Thoracic aorta (tissue), 2 donors: ENCODE results near the gene MAN2C1. TPM values are rescaled to one million over a fixed set of nuclear protein-coding genes. Genes with fewer than 3 reads are reported as not detected.

ENCODE experiments used
- ATAC-seq: fragments of 150-250 bp; one replicate; pipeline ENCODE4 v1.8.0; 2017; ENCODE audit warnings: low read depth; ENCODE audit not compliant: insufficient number of reproducible peaks, low FRiP score
- DNase-seq: peaks from one replicate; pipeline ENCODE4 v3.0.0-alpha.2; 2020; ENCODE audit warnings: low spot score
- H3K27ac ChIP-seq, 2 donors: fragments of 200-600 bp; sonication (generic); 1 replicate in 1 of 2; 2 replicates in 1 of 2; pipeline ENCODE4 v1.5.1; 2016; ENCODE audit warnings: mild to moderate bottlenecking in 2 of 2, moderate library complexity in 2 of 2
- H3K27me3 ChIP-seq: fragments of 200-600 bp; sonication (generic); replicated peaks from 2 replicates; pipeline ENCODE4 v1.6.0; 2016; ENCODE audit warnings: mild to moderate bottlenecking; ENCODE audit not compliant: insufficient read depth
- H3K36me3 ChIP-seq: fragments of 200-600 bp; sonication (generic); one replicate; pipeline ENCODE4 v1.5.1; 2016
- H3K4me1 ChIP-seq, 2 donors: fragments of 200-600 bp; sonication (generic); 1 replicate in 1 of 2; 2 replicates in 1 of 2; pipeline versions ENCODE4 v1.5.1 to v1.6.0; 2016; ENCODE audit warnings: low read depth in 2 of 2, mild to moderate bottlenecking in 1 of 2; ENCODE audit not compliant: control insufficient read depth in 1 of 2
- H3K4me3 ChIP-seq: fragments of 200-600 bp; sonication (generic); 2 replicates; pipeline ENCODE4 v1.5.1; 2016; ENCODE audit warnings: mild to moderate bottlenecking
- H3K9me3 ChIP-seq: fragments of 200-600 bp; sonication (generic); 2 replicates; pipeline ENCODE4 v1.5.1; 2016
- total RNA-seq, 2 donors: library from RNA; depleted of rRNA; stranded (reverse); fragments of >200 nt; gene quantifications; one replicate each; pipeline versions ENCODE4 v1.1.0 to v1.2.3, GENCODE V29; 2016
- TF ChIP-seq, protein P1 (sequence below): fragments of 200-600 bp; sonication (generic); IDR thresholded peaks from one replicate; pipeline ENCODE4 v1.5.1; 2019; ENCODE audit warnings: antibody characterized with exemption

MAN2C1 gene
- total RNA-seq, result 100 to 1,000 TPM; 394 to 471 TPM

DNA sequence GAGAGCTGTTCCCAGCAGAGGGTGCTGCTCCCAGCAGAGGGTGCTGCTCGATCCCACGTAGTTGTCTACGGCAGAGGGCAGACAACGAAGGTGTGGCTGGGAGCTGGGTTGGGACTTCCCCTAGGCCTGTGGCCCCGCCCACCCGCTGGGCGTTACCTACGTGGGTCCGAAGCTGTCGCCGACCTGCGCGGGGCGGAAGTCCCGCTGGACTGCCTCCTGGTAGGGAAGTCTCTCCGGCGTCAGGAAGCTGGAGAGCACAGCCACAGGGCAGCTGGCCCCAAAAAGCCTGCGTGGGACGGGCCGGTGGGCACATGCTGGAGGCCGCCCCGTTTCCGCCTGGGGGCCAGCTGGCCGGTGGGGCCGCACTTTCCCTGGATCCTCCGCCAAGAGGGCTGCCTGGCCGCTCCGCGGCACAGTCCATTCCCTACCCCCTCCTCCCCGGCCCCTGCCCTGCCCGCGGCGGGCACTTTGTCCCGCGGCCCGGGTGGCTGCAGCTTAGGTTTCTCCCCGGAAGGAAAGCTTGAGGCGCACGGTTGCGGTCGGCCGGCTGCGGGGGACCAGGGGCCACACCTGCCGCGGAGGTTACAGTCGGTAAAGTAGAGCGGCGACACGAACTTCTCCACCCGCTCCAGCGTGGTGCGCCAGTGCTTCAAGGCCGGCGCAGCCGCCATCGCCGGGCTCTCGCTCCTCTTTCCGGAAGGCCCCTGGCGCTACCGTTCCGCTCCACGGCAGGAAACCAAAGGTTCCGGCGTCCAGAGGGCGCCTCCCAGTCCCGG, at the start of gene MAN2C1:
Gene MAN2C1, minus strand, starts transcription at position 695 of the 776 bp plus-strand sequence. Its CDS starts 24 bp downstream, at position 671.
- Histone ChIP-seq H3K9me3 (no peaks in the 10 kb centered on the region), H3K36me3 (peaks cover 44% of the 10 kb centered on the region), H3K4me1 (peaks cover 6 to 16% of the 10 kb centered on the region in 2 donors), H3K4me3 (peak within 1 kb of the TSS; percentile 94), H3K27me3 (no peaks in the 10 kb centered on the region), H3K27ac (peak within 1 kb of the TSS; percentile 97 to 98)
- DNase-seq, result peak; percentile 85
- TF ChIP-seq, protein P1, sequence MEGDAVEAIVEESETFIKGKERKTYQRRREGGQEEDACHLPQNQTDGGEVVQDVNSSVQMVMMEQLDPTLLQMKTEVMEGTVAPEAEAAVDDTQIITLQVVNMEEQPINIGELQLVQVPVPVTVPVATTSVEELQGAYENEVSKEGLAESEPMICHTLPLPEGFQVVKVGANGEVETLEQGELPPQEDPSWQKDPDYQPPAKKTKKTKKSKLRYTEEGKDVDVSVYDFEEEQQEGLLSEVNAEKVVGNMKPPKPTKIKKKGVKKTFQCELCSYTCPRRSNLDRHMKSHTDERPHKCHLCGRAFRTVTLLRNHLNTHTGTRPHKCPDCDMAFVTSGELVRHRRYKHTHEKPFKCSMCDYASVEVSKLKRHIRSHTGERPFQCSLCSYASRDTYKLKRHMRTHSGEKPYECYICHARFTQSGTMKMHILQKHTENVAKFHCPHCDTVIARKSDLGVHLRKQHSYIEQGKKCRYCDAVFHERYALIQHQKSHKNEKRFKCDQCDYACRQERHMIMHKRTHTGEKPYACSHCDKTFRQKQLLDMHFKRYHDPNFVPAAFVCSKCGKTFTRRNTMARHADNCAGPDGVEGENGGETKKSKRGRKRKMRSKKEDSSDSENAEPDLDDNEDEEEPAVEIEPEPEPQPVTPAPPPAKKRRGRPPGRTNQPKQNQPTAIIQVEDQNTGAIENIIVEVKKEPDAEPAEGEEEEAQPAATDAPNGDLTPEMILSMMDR, result peak; percentile 67
- ATAC-seq, result peak; percentile 73

DNA sequence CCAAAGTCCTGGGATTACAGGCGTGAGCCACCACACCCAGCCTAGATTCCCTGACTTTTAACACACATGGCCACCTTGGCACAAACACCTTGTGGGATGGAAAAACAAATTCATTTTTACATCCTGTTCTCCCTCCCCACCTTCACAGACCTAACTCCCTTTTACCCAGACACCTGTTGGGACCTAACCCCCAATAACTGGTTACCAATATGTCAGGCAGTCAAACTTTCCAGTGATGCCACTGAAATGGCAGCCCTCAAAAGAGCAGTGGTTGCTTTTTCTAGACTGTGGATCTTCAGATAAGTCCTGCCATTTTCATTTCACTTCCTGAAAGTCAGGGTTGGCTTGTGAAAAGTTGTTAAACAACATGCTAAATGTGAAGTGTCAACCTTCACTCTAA, 48.2 kb upstream of the MAN2C1 start:
- H3K4me1 ChIP-seq, result peaks cover 0 to 13% of the 10 kb centered on the region in 2 donors
- TF ChIP-seq, protein P1, result no peak

DNA sequence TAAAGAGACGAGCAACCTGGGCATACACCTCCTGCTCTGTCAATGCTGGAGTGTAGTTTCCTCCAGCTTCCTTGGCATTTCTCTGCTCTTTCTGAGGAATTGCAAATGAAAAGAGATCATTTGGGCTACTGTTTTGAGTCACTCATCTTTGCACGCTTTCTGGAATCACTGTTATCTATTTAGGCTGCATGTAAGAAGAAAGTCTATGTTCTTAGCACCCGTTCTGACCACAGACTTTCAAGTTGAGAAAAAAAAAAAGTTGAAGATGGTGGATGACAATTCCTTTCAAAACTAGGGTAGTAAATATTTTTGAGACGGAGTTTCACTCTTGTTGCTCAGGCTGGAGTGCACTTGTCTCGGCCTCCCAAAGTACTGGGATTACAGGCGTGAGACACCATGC, 41.8 kb upstream of the MAN2C1 start:
- no peaks in the 10 kb centered on the region for H3K9me3 ChIP-seq
- ATAC-seq, result no peak
- TF ChIP-seq, protein P1, result no peak
- DNase-seq, result no peak
- no peaks in the 10 kb centered on the region for H3K27me3 ChIP-seq
- peaks cover 0 to under 1% of the 10 kb centered on the region in 2 donors for H3K4me1 ChIP-seq
- peaks cover 55% of the 10 kb centered on the region for H3K36me3 ChIP-seq
- H3K4me3 ChIP-seq, result no peak overlapping the region
- no peak overlapping the region for H3K27ac ChIP-seq

More for the DNA sequence above, 48.2 kb upstream of the MAN2C1 start:
- no peak for ATAC-seq
- Histone ChIP-seq H3K27ac (no peak overlapping the region), H3K36me3 (peaks cover 26% of the 10 kb centered on the region), H3K9me3 (no peaks in the 10 kb centered on the region), H3K27me3 (no peaks in the 10 kb centered on the region), H3K4me3 (no peak overlapping the region)
- DNase-seq, result no peak

DNA sequence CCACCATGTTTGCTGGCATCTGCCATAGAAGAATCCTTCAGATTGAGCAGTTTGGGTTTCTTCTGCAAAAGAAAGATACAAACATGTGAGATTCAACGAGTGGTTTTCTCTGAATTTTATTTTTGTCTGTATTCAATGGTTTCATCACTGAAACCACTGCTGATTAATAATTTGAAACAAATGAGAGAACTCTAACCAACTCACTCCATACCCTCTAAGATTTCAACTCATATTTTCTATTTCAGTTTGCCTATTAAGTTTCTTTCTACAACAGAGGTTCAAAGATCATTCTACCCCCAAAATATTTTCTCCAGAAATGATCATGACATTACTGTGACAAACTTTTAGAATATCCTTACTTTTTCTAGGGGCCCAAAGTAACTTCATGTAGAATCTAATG, 38.7 kb upstream of the MAN2C1 start:
- ATAC-seq (no peak), DNase-seq (no peak)
- TF ChIP-seq, protein P1, result no peak
- no peaks in the 10 kb centered on the region for H3K9me3 ChIP-seq
- no peak overlapping the region for H3K27ac ChIP-seq
- H3K4me3 ChIP-seq, result no peak overlapping the region
- no peaks in the 10 kb centered on the region for H3K4me1 ChIP-seq
- peaks cover 69% of the 10 kb centered on the region for H3K36me3 ChIP-seq
- H3K27me3 ChIP-seq, result no peaks in the 10 kb centered on the region

DNA sequence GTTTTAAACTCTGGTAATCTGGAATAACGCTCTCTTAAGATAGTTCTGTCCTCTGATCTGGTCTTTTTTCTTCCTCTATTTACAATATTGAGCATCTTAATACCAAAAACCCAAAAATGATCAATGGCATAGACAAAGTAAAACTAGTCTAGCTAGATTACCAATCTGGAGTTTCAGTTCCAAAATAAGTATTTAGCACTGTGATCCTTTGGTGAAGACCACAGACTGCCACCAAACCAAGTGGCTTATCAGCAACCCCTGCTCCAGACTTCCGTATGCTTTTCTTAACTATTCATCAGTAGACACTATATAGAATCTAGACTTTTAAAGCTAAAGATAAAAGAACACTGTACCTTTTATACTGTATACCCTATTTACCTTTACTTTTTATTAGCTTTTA, 35.5 kb upstream of the MAN2C1 start:
- no peak for DNase-seq
- Histone ChIP-seq H3K4me1 (no peaks in the 10 kb centered on the region), H3K36me3 (peaks cover 67% of the 10 kb centered on the region), H3K4me3 (no peak overlapping the region), H3K27ac (no peak overlapping the region), H3K9me3 (no peaks in the 10 kb centered on the region), H3K27me3 (no peaks in the 10 kb centered on the region)
- no peak for ATAC-seq
- TF ChIP-seq, protein P1, result no peak
